ENCODE results near the gene KRT12. TPM values are rescaled to one million over a fixed set of nuclear protein-coding genes. Genes with fewer than 3 reads are reported as not detected.

Gene KRT12
- polyA plus RNA-seq, 1 experiment, result not detected

- ChIA-PET POLR2A (interaction anchor here (1.1 kb wide), 1 partner anchor 34 kb away, joined by 3 read pairs; no protein-coding TSS in a partner anchor), CTCF (interaction anchor here (1.0 to 3.5 kb wide), 3 partner anchors 699 to 816 kb away, joined by 3 to 12 read pairs (median 6); no protein-coding TSS in a partner anchor)
- DNase-seq (ENCODE audit: low read depth, low spot score), result no peak
- Histone ChIP-seq H3K27ac (ENCODE audit: low read depth, low read length) (no peak overlapping the region), H3K27me3 (ENCODE audit: control insufficient read depth, insufficient read depth, low read length) (no peaks in the 10 kb centered on the region), H3K9me3 (ENCODE audit: control insufficient read depth, insufficient read depth, low read length) (no peaks in the 10 kb centered on the region), H3K4me3 (ENCODE audit: low read depth, low read length) (no peak overlapping the region)
- no peak for TF ChIP-seq CTCF (IDR thresholded peaks at IDR 0.05; ENCODE audit: low read depth, low read length)
These were observed 17.3 kb downstream of the KRT12 start for GRCh38 chr17:40849723-40850122.

- Histone ChIP-seq H3K27ac (ENCODE audit: low read depth, low read length) (no peak overlapping the region), H3K9me3 (ENCODE audit: control insufficient read depth, insufficient read depth, low read length) (no peaks in the 10 kb centered on the region), H3K4me3 (ENCODE audit: low read depth, low read length) (no peak overlapping the region), H3K27me3 (ENCODE audit: control insufficient read depth, insufficient read depth, low read length) (no peaks in the 10 kb centered on the region)
- POLR2A ChIA-PET, result no interaction called here
- CTCF ChIA-PET, result interaction anchor here (1.5 to 3.5 kb wide), 4 partner anchors 700 to 817 kb away, joined by 5 to 12 read pairs (median 6); no protein-coding TSS in a partner anchor
- no peak for TF ChIP-seq CTCF (IDR thresholded peaks at IDR 0.05; ENCODE audit: low read depth, low read length)
- DNase-seq (ENCODE audit: low read depth, low spot score), result no peak
These were observed 18.3 kb downstream of the KRT12 start for GRCh38 chr17:40848583-40849235.

- H3K27me3 ChIP-seq (ENCODE audit: control insufficient read depth, insufficient read depth, low read length), result no peaks in the 10 kb centered on the region
- ChIA-PET CTCF (interaction anchor here (1.8 to 3.5 kb wide), 3 partner anchors 702 to 816 kb away, joined by 7 to 12 read pairs (median 9); no protein-coding TSS in a partner anchor), POLR2A (interaction anchor here (0.6 kb wide), 1 partner anchor 28 kb away, joined by 4 read pairs; no protein-coding TSS in a partner anchor)
- TF ChIP-seq CTCF (IDR thresholded peaks at IDR 0.05; ENCODE audit: low read depth, low read length), result no peak
- no peak overlapping the region for H3K4me3 ChIP-seq (ENCODE audit: low read depth, low read length)
- H3K27ac ChIP-seq (ENCODE audit: low read depth, low read length), result no peak overlapping the region
- H3K9me3 ChIP-seq (ENCODE audit: control insufficient read depth, insufficient read depth, low read length), result no peaks in the 10 kb centered on the region
- no peak for DNase-seq (ENCODE audit: low read depth, low spot score)
These were observed 20.4 kb downstream of the KRT12 start for GRCh38 chr17:40846515-40847144.

GRCh38 chr17:40844671-40845107 lies 22.3 kb downstream of the KRT12 start:
- no peak for TF ChIP-seq CTCF (IDR thresholded peaks at IDR 0.05; ENCODE audit: low read depth, low read length)
- no peak overlapping the region for H3K4me3 ChIP-seq (ENCODE audit: low read depth, low read length)
- H3K27ac ChIP-seq (ENCODE audit: low read depth, low read length), result no peak overlapping the region
- ChIA-PET CTCF (interaction anchor here (1.7 to 2.2 kb wide), 3 partner anchors 704 to 818 kb away, joined by 6 to 9 read pairs (median 6); no protein-coding TSS in a partner anchor), POLR2A (no interaction called here)
- H3K27me3 ChIP-seq (ENCODE audit: control insufficient read depth, insufficient read depth, low read length), result no peaks in the 10 kb centered on the region
- no peaks in the 10 kb centered on the region for H3K9me3 ChIP-seq (ENCODE audit: control insufficient read depth, insufficient read depth, low read length)
- DNase-seq (ENCODE audit: low read depth, low spot score), result no peak

GRCh38 chr17:40843242-40843641 lies 23.8 kb downstream of the KRT12 start:
- CTCF ChIA-PET, result interaction anchor here (1.1 to 1.2 kb wide), 2 partner anchors 819 to 822 kb away, joined by 3 to 6 read pairs; no protein-coding TSS in a partner anchor
- H3K27ac ChIP-seq (ENCODE audit: low read depth, low read length), result no peak overlapping the region

More at GRCh38 chr17:40843242-40843641, 23.8 kb downstream of the KRT12 start:
- TF ChIP-seq CTCF (IDR thresholded peaks at IDR 0.05; ENCODE audit: low read depth, low read length), result no peak
- no peaks in the 10 kb centered on the region for H3K27me3 ChIP-seq (ENCODE audit: control insufficient read depth, insufficient read depth, low read length)
- POLR2A ChIA-PET, result no interaction called here
- H3K4me3 ChIP-seq (ENCODE audit: low read depth, low read length), result no peak overlapping the region
- no peaks in the 10 kb centered on the region for H3K9me3 ChIP-seq (ENCODE audit: control insufficient read depth, insufficient read depth, low read length)
- DNase-seq (ENCODE audit: low read depth, low spot score), result no peak

Measured in AG04450 (cell line).